Endodermal cell (in vitro differentiated cells): Measurements from ENCODE around the gene ALX1. TPM values are rescaled to one million over a fixed set of nuclear protein-coding genes. Genes with fewer than 3 reads are reported as not detected.

Source experiments
- DNase-seq: peaks from one replicate; pipeline ENCODE4 v3.0.0-alpha.2; 2017
- H3K27ac ChIP-seq: 2 replicates; pipeline ENCODE4 v1.5.1; 2013; ENCODE audit warnings: mild to moderate bottlenecking, low read depth, low read length, moderate library complexity
- H3K27me3 ChIP-seq: 2 replicates; pipeline ENCODE4 v1.6.1; 2013; ENCODE audit warnings: mild to moderate bottlenecking, low read length, moderate library complexity; ENCODE audit not compliant: insufficient read depth, control insufficient read depth, poor library complexity, severe bottlenecking
- H3K36me3 ChIP-seq: 2 replicates; pipeline ENCODE4 v1.7.0; 2013; ENCODE audit warnings: mild to moderate bottlenecking, low read length, moderate library complexity; ENCODE audit not compliant: control insufficient read depth, insufficient read depth
- H3K4me1 ChIP-seq: one replicate; pipeline ENCODE4 v1.7.0; 2013; ENCODE audit warnings: low read length; ENCODE audit not compliant: control insufficient read depth, insufficient read depth
- H3K4me3 ChIP-seq: 2 replicates; pipeline ENCODE4 v1.5.1; 2013; ENCODE audit warnings: mild to moderate bottlenecking, low read length, moderate library complexity
- H3K9ac ChIP-seq: 2 replicates; pipeline ENCODE4 v1.6.1; 2013; ENCODE audit warnings: mild to moderate bottlenecking, low read length, moderate library complexity; ENCODE audit not compliant: poor library complexity, severe bottlenecking; ENCODE audit errors: extremely low read depth
- H3K9me3 ChIP-seq: 2 replicates; pipeline ENCODE4 v1.6.1; 2013; ENCODE audit warnings: mild to moderate bottlenecking, low read length, moderate library complexity; ENCODE audit not compliant: control insufficient read depth
- H3K27ac Mint-ChIP-seq: 2 replicates; pipeline ENCODE4 v1.8.0; 2020; ENCODE audit warnings: mixed read lengths
- H3K27me3 Mint-ChIP-seq: 2 replicates; pipeline ENCODE4 v1.8.0; 2021; ENCODE audit warnings: mild to moderate bottlenecking, mixed read lengths; ENCODE audit not compliant: insufficient read depth
- H3K36me3 Mint-ChIP-seq: 2 replicates; pipeline ENCODE4 v1.8.0; 2020; ENCODE audit warnings: low read depth, mixed read lengths
- H3K4me1 Mint-ChIP-seq: 2 replicates; pipeline ENCODE4 v1.8.0; 2020; ENCODE audit warnings: mixed read lengths
- H3K4me3 Mint-ChIP-seq: 2 replicates; pipeline ENCODE4 v1.8.0; 2020; ENCODE audit warnings: mild to moderate bottlenecking, moderate library complexity, mixed read lengths
- H3K9me3 Mint-ChIP-seq: 2 replicates; pipeline ENCODE4 v1.8.0; 2020; ENCODE audit warnings: mild to moderate bottlenecking, mixed read lengths
- total RNA-seq, 2 donors: library from RNA; stranded (reverse); fragmentation: NEBNext Ultra II Directional in 1 of 2; extraction: Animal tissue kit (Norgen Biotek cat#: 25700) in 1 of 2; gene quantifications; 2 replicates in 1 of 2; 3 replicates in 1 of 2; pipeline ENCODE4 v1.2.1, GENCODE V29; 2021
- TF ChIP-seq, protein P1 (sequence below): fragments of 200-600 bp; sonication (generic); conservative IDR thresholded peaks from 2 replicates; pipeline ENCODE4 v1.5.0; 2021; ENCODE audit warnings: antibody characterized with exemption, mild to moderate bottlenecking

ALX1 gene
- total RNA-seq, 2 donors from 2014 or later: 0.40 to 1.3 TPM

DNA sequence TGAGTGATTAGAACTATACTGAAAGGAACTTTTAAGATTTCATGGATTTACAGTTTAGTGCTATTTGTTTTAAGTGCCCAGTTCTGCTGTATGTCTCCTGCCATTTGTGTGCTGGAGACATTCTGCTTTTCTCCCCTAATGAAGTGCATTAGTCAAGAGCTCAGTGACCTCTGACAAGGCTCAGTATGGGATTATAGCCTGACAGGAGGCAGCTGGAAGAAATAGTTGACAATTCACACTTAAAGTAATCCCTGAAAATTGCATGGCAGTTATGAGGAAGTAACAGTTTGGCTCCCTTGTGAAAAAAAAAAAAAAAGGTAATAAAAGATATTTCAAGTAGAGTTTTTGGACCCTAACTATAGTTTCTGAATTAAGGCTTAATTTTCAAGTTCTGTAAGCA is 70.3 kb downstream of the ALX1 start:
- Mint-ChIP-seq H3K4me1 (peaks cover 7% of the 10 kb centered on the region), H3K4me3 (no peak overlapping the region), H3K9me3 (no peaks in the 10 kb centered on the region), H3K36me3 (peaks cover 3% of the 10 kb centered on the region), H3K27me3 (no peaks in the 10 kb centered on the region), H3K27ac (no peak overlapping the region)
- peaks cover 5% of the 10 kb centered on the region for H3K4me1 ChIP-seq
- H3K27me3 ChIP-seq: no peaks in the 10 kb centered on the region
- H3K27ac ChIP-seq: no peak overlapping the region
- H3K4me3 ChIP-seq: no peak overlapping the region
- TF ChIP-seq, protein P1, sequence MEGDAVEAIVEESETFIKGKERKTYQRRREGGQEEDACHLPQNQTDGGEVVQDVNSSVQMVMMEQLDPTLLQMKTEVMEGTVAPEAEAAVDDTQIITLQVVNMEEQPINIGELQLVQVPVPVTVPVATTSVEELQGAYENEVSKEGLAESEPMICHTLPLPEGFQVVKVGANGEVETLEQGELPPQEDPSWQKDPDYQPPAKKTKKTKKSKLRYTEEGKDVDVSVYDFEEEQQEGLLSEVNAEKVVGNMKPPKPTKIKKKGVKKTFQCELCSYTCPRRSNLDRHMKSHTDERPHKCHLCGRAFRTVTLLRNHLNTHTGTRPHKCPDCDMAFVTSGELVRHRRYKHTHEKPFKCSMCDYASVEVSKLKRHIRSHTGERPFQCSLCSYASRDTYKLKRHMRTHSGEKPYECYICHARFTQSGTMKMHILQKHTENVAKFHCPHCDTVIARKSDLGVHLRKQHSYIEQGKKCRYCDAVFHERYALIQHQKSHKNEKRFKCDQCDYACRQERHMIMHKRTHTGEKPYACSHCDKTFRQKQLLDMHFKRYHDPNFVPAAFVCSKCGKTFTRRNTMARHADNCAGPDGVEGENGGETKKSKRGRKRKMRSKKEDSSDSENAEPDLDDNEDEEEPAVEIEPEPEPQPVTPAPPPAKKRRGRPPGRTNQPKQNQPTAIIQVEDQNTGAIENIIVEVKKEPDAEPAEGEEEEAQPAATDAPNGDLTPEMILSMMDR: no peak
- peak; percentile 54 for DNase-seq
- H3K9ac ChIP-seq: no peak overlapping the region
- H3K9me3 ChIP-seq: no peaks in the 10 kb centered on the region
- no peaks in the 10 kb centered on the region for H3K36me3 ChIP-seq

Other genes with a start within 250 kb of the ALX1 start
- gene TSPAN19, start 243.9 kb upstream of the ALX1 start, total RNA-seq: not detected
- 1 to 10 TPM; 2.9 to 6.2 TPM for gene LRRIQ1, start 243.9 kb upstream of the ALX1 start, total RNA-seq